ENCODE data around the gene CAT.

GRCh38 chr11:34413263-34413662, 25.5 kb upstream of the CAT start:
- no peak for TF ChIP-seq CTCF (IDR thresholded peaks at IDR 0.05)
- TF ChIP-seq POLR2A (IDR thresholded peaks at IDR 0.05) = no peak

Measured in body of pancreas (tissue), 4 donors.